ENCODE measurements around the gene NFKBIA. TPM values are rescaled to one million over a fixed set of nuclear protein-coding genes. Genes with fewer than 3 reads are reported as not detected.
A peak's percentile ranks its signal among the peaks of the same experiment; 100 is the strongest.

NFKBIA gene
- total RNA-seq, 1 experiment from 2014 or later, result 99.4 TPM

DNA sequence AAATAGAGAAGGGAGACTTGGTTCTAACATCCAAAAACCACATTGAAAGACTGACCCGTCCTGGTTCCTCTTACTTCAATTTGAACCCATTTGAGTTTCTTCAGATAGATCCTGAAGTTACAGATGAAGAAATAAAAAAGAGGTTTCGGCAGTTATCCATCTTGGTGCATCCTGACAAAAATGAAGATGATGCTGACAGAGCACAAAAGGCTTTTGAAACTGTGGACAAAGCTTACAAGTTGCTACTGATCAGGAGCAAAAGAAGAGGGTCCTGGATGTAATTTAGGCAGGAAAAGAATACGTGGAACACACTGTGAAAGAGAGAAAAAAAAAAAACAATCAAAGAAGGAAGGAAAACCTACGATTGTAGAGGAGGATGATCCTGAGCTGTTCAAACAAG lies 25.4 kb upstream of the NFKBIA start:
- TF ChIP-seq, protein P1, sequence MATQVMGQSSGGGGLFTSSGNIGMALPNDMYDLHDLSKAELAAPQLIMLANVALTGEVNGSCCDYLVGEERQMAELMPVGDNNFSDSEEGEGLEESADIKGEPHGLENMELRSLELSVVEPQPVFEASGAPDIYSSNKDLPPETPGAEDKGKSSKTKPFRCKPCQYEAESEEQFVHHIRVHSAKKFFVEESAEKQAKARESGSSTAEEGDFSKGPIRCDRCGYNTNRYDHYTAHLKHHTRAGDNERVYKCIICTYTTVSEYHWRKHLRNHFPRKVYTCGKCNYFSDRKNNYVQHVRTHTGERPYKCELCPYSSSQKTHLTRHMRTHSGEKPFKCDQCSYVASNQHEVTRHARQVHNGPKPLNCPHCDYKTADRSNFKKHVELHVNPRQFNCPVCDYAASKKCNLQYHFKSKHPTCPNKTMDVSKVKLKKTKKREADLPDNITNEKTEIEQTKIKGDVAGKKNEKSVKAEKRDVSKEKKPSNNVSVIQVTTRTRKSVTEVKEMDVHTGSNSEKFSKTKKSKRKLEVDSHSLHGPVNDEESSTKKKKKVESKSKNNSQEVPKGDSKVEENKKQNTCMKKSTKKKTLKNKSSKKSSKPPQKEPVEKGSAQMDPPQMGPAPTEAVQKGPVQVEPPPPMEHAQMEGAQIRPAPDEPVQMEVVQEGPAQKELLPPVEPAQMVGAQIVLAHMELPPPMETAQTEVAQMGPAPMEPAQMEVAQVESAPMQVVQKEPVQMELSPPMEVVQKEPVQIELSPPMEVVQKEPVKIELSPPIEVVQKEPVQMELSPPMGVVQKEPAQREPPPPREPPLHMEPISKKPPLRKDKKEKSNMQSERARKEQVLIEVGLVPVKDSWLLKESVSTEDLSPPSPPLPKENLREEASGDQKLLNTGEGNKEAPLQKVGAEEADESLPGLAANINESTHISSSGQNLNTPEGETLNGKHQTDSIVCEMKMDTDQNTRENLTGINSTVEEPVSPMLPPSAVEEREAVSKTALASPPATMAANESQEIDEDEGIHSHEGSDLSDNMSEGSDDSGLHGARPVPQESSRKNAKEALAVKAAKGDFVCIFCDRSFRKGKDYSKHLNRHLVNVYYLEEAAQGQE (IDR thresholded peaks at IDR 0.05; ENCODE audit: insufficient read depth in 1 of 2, low read depth in 2 of 2, low read length in 1 of 2), result no peak
- TF ChIP-seq SIN3A (IDR thresholded peaks at IDR 0.05; ENCODE audit: borderline replicate concordance, insufficient read depth, low read depth, low read length) (no peak), POLR2AphosphoS5 (IDR thresholded peaks at IDR 0.05; ENCODE audit: low read depth, low read length) (no peak), TCF7L2 (IDR thresholded peaks at IDR 0.05; ENCODE audit: low read depth, low read length) (no peak)
- TF ChIP-seq, protein P2, sequence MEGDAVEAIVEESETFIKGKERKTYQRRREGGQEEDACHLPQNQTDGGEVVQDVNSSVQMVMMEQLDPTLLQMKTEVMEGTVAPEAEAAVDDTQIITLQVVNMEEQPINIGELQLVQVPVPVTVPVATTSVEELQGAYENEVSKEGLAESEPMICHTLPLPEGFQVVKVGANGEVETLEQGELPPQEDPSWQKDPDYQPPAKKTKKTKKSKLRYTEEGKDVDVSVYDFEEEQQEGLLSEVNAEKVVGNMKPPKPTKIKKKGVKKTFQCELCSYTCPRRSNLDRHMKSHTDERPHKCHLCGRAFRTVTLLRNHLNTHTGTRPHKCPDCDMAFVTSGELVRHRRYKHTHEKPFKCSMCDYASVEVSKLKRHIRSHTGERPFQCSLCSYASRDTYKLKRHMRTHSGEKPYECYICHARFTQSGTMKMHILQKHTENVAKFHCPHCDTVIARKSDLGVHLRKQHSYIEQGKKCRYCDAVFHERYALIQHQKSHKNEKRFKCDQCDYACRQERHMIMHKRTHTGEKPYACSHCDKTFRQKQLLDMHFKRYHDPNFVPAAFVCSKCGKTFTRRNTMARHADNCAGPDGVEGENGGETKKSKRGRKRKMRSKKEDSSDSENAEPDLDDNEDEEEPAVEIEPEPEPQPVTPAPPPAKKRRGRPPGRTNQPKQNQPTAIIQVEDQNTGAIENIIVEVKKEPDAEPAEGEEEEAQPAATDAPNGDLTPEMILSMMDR (IDR thresholded peaks at IDR 0.05), result no peak
- peaks cover 2% of the 10 kb centered on the region; the same call in 1 of the 2 replicates for H3K4me1 ChIP-seq (ENCODE audit: control insufficient read depth, insufficient read depth, low read length)
- no peaks in the 10 kb centered on the region for H3K27me3 ChIP-seq (ENCODE audit: control insufficient read depth, insufficient read depth, low read length)
- H3K36me3 ChIP-seq (ENCODE audit: control insufficient read depth, insufficient read depth, low read length), result no peaks in the 10 kb centered on the region
- DNase-seq (ENCODE audit: low read depth, low spot score), result no peak
- CTCF ChIA-PET, result interaction anchor here (0.7 kb wide), 1 partner anchor 396 kb away, joined by 3 read pairs; the partner anchor contains the start of gene BRMS1L
- intact Hi-C loops (cut with micrococcal nuclease; ENCODE audit: unreplicated experiment) (no loop called here), in situ Hi-C loops (cut with HindIII; ENCODE audit: low pct_unique_long_range_greater_than_20kb, low sequenced_read_pairs) (no loop called here)
- no peak for ATAC-seq
- peak overlapping the region in 1 of 2 experiments; percentile 31; a peak in 2 of 4 replicates for H3K4me3 ChIP-seq (ENCODE audit: low read depth in 2 of 2, low read length in 2 of 2)
- no TSS peak for BruUV-seq (replicated peaks)
- POLR2A ChIA-PET, result no interaction called here
- no peaks in the 10 kb centered on the region for H3K9me3 ChIP-seq (ENCODE audit: control insufficient read depth, insufficient read depth, low read depth, low read length)
- H3K27ac ChIP-seq (ENCODE audit: low read length), result no peak overlapping the region

DNA sequence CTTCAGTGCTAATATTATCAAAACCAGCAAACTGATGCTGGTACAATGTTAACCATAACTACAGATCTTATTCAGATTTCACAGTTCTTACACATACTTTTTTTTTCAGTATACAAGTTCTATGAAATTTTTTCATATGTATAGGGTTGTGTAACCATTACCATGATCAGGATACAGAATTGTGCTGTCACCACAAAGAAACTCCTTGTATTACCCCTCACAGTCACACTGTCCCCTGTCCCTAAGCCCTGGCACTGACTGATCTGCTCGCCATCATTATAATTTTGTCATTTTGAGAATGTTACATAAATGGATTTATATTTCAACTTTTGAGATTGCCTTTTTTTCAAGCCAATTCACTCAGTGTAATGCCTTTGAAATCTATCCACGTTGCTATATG lies 21.3 kb upstream of the NFKBIA start:
- TF ChIP-seq SIN3A (IDR thresholded peaks at IDR 0.05; ENCODE audit: borderline replicate concordance, insufficient read depth, low read depth, low read length), result no peak
- no peak for TF ChIP-seq TCF7L2 (IDR thresholded peaks at IDR 0.05; ENCODE audit: low read depth, low read length)
- TF ChIP-seq, protein P1 (IDR thresholded peaks at IDR 0.05; ENCODE audit: insufficient read depth in 1 of 2, low read depth in 2 of 2, low read length in 1 of 2), result no peak
- TF ChIP-seq, protein P2 (IDR thresholded peaks at IDR 0.05), result no peak
- no peak for TF ChIP-seq POLR2AphosphoS5 (IDR thresholded peaks at IDR 0.05; ENCODE audit: low read depth, low read length)
- intact Hi-C loops (cut with micrococcal nuclease; ENCODE audit: unreplicated experiment), result no loop called here
- H3K27me3 ChIP-seq (ENCODE audit: control insufficient read depth, insufficient read depth, low read length), result no peaks in the 10 kb centered on the region
- peaks cover 2% of the 10 kb centered on the region; the same call in 1 of the 2 replicates for H3K4me1 ChIP-seq (ENCODE audit: control insufficient read depth, insufficient read depth, low read length)
- no peak for DNase-seq (ENCODE audit: low read depth, low spot score)
- no peak overlapping the region for H3K4me3 ChIP-seq (ENCODE audit: low read depth in 2 of 2, low read length in 2 of 2)
- BruUV-seq (replicated peaks), result no TSS peak
- ChIA-PET POLR2A (no interaction called here), CTCF (no interaction called here)
- in situ Hi-C loops (cut with HindIII; ENCODE audit: low pct_unique_long_range_greater_than_20kb, low sequenced_read_pairs), result no loop called here
- no peaks in the 10 kb centered on the region for H3K36me3 ChIP-seq (ENCODE audit: control insufficient read depth, insufficient read depth, low read length)
- H3K27ac ChIP-seq (ENCODE audit: low read length), result no peak overlapping the region
- no peaks in the 10 kb centered on the region for H3K9me3 ChIP-seq (ENCODE audit: control insufficient read depth, insufficient read depth, low read depth, low read length)
- ATAC-seq, result no peak

All from Panc1 (cell line).